Measurements from ENCODE around the gene FGF3.

The FGF3 gene

GRCh38 chr11:69823641-69824265 lies 4.5 kb upstream of the FGF3 start:
- no peak for DNase-seq (ENCODE audit: low read depth)

GRCh38 chr11:69822676-69823494 lies 3.7 kb upstream of the FGF3 start:
- no peak for DNase-seq (ENCODE audit: low read depth)

GRCh38 chr11:69821511-69822040 lies 2.4 kb upstream of the FGF3 start:
- no peak for DNase-seq (ENCODE audit: low read depth)

- DNase-seq (ENCODE audit: low read depth): no peak
Observed at GRCh38 chr11:69820441-69820840, 1.2 kb upstream of the FGF3 start.

- no peak for DNase-seq (ENCODE audit: low read depth)
Observed at GRCh38 chr11:69819541-69820070, 390 bp upstream of the FGF3 start.

GRCh38 chr11:69818231-69818602 lies 999 bp downstream of the FGF3 start:
- no peak for DNase-seq (ENCODE audit: low read depth)

GRCh38 chr11:69817265-69818230 lies 1.7 kb downstream of the FGF3 start:
- no peak for DNase-seq (ENCODE audit: low read depth)

GRCh38 chr11:69816671-69817070 lies 2.5 kb downstream of the FGF3 start:
- no peak for DNase-seq (ENCODE audit: low read depth)

- DNase-seq (ENCODE audit: low read depth): no peak
Observed at GRCh38 chr11:69815973-69816372, 3.2 kb downstream of the FGF3 start.

- DNase-seq (ENCODE audit: low read depth): no peak
Observed at GRCh38 chr11:69814902-69815301, 4.3 kb downstream of the FGF3 start.

GRCh38 chr11:69814411-69814810 lies 4.8 kb downstream of the FGF3 start:
- DNase-seq (ENCODE audit: low read depth): no peak

- no peak for DNase-seq (ENCODE audit: low read depth)
Observed at GRCh38 chr11:69813839-69814238, 5.4 kb downstream of the FGF3 start.

GRCh38 chr11:69812946-69813345 lies 6.3 kb downstream of the FGF3 start:
- no peak for DNase-seq (ENCODE audit: low read depth)

- DNase-seq (ENCODE audit: low read depth): no peak
Observed at GRCh38 chr11:69812256-69812655, 7.0 kb downstream of the FGF3 start.

GRCh38 chr11:69811431-69811830 lies 7.8 kb downstream of the FGF3 start:
- no peak for DNase-seq (ENCODE audit: low read depth)

- DNase-seq (ENCODE audit: low read depth): no peak
Observed at GRCh38 chr11:69810289-69811118, 8.7 kb downstream of the FGF3 start.

- DNase-seq (ENCODE audit: low read depth): no peak
Observed at GRCh38 chr11:69808667-69809086, 10.5 kb downstream of the FGF3 start.

- DNase-seq (ENCODE audit: low read depth): no peak
Observed at GRCh38 chr11:69807106-69807815, 12.0 kb downstream of the FGF3 start.

GRCh38 chr11:69804769-69805508 lies 14.3 kb downstream of the FGF3 start:
- no peak for DNase-seq (ENCODE audit: low read depth)
